ENCODE results near the gene GAB4. TPM values are rescaled to one million over a fixed set of nuclear protein-coding genes. Genes with fewer than 3 reads are reported as not detected.

The GAB4 gene
- total and polyA plus RNA-seq, 2 of the 13 experiments (the other 11 are each of a cell fraction or from before 2014, with no cell fraction given) = not detected

DNA sequence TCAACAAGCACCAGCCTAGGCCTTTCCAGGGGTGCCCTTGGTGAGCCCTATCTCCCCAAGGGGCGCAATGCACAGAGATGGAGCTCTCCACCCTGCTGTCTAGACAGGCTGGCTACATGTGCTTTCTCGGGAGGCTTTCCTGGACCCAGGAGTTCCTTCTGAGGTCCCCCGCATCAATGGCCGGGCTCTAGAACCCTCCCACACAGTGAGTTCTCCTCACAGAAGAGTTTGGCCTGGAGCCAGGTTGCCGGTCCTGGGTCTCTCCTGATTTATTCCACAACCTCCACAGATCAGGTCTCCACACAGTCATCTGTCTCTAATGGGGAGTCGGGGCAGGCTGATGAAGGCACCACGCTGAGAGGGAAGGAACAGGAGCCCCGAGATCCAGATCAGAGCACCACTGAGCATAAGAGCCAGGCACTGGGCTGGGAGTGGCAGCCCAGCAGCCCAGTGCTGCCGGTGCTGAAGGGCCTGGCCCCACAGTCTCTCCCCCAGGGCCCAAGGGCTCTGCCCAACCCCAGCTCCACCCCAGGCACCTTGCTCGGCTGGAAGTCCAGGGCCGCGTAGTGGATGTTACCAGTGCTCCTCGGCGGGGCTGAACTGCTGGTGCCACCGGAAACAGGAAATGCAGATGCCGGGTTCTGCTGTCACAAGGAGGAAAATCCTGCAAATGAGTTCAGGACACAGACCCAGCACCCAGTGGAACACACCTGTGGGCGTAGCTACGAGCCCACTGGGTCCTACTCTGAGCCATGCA lies 44.7 kb downstream of the GAB4 start:
- Histone ChIP-seq H2AFZ (ENCODE audit: low read length) (no peak overlapping the region), H3K36me3 (replicated peaks in 1 of 2; ENCODE audit: control insufficient read depth in 1 of 2, insufficient read depth in 2 of 2, low read length in 2 of 2) (no peaks in the 10 kb centered on the region), H3K27me3 (ENCODE audit: control insufficient read depth in 1 of 2, insufficient read depth in 2 of 2, low read length in 2 of 2) (peaks cover 6 to 13% of the 10 kb centered on the region in 2 experiments; a peak in 1 of 5 replicates), H3K9ac (ENCODE audit: insufficient read depth, low read depth, low read length) (no peak overlapping the region), H3K9me3 (ENCODE audit: low read length) (no peaks in the 10 kb centered on the region), H3K79me2 (ENCODE audit: insufficient read depth, low read length) (no peaks in the 10 kb centered on the region), H3K4me1 (ENCODE audit: insufficient read depth, low read length) (no peaks in the 10 kb centered on the region), H3K4me3 (replicated peaks in 1 of 3; ENCODE audit: insufficient read depth in 1 of 3, low read depth in 2 of 3, low read length in 3 of 3) (no peak overlapping the region), H4K20me1 (ENCODE audit: insufficient read depth, low read length) (no peaks in the 10 kb centered on the region), H3K4me2 (ENCODE audit: low read depth, low read length) (no peak overlapping the region), H3K27ac (ENCODE audit: extremely low read length, insufficient read depth, low read length) (no peak overlapping the region)
- 4% methylated on average over 5 of the region's 18 CpGs for WGBS (ENCODE audit: low lambda C conversion rate)
- FAIRE-seq (no peak), ATAC-seq (no peak), DNase-seq (ENCODE audit: low spot score) (no peak)
- no TSS peak for BruUV-seq (replicated peaks)
- ChIA-PET POLR2A (no interaction called here), CTCF (ENCODE audit: low intra/inter-chr PET ratio, low total read pairs) (no interaction called here)
- intact Hi-C loops (cut with micrococcal nuclease; ENCODE audit: unreplicated experiment) = no loop called here
- in situ Hi-C loops (cut with HindIII; ENCODE audit: extremely low pct_ligation_motif_present, low pct_unique_long_range_greater_than_20kb) = no loop called here
- TF ChIP-seq, protein P1, sequence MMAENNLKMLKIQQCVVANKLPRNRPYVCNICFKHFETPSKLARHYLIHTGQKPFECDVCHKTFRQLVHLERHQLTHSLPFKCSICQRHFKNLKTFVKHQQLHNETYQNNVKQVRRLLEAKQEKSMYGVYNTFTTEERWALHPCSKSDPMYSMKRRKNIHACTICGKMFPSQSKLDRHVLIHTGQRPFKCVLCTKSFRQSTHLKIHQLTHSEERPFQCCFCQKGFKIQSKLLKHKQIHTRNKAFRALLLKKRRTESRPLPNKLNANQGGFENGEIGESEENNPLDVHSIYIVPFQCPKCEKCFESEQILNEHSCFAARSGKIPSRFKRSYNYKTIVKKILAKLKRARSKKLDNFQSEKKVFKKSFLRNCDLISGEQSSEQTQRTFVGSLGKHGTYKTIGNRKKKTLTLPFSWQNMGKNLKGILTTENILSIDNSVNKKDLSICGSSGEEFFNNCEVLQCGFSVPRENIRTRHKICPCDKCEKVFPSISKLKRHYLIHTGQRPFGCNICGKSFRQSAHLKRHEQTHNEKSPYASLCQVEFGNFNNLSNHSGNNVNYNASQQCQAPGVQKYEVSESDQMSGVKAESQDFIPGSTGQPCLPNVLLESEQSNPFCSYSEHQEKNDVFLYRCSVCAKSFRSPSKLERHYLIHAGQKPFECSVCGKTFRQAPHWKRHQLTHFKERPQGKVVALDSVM (CRISPR knock-in tag; IDR thresholded peaks at IDR 0.05) = no peak
- TF ChIP-seq GPN1 (CRISPR knock-in tag; IDR thresholded peaks at IDR 0.05; ENCODE audit: borderline replicate concordance) = no peak
- no peak for TF ChIP-seq ZNF563 (CRISPR knock-in tag; IDR thresholded peaks at IDR 0.05)
- TF ChIP-seq RFXANK (CRISPR knock-in tag; IDR thresholded peaks at IDR 0.05) = no peak
- TF ChIP-seq RELA (CRISPR knock-in tag; IDR thresholded peaks at IDR 0.05) = no peak
- TF ChIP-seq, protein P2, sequence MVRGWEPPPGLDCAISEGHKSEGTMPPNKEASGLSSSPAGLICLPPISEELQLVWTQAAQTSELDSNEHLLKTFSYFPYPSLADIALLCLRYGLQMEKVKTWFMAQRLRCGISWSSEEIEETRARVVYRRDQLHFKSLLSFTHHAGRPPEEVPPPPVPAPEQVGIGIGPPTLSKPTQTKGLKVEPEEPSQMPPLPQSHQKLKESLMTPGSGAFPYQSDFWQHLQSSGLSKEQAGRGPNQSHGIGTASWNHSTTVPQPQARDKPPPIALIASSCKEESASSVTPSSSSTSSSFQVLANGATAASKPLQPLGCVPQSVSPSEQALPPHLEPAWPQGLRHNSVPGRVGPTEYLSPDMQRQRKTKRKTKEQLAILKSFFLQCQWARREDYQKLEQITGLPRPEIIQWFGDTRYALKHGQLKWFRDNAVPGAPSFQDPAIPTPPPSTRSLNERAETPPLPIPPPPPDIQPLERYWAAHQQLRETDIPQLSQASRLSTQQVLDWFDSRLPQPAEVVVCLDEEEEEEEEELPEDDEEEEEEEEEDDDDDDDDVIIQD (CRISPR knock-in tag; IDR thresholded peaks at IDR 0.05; ENCODE audit: low read depth) = no peak
- no peak for TF ChIP-seq ZBTB42 (CRISPR knock-in tag; IDR thresholded peaks at IDR 0.05)
- TF ChIP-seq, protein P3, sequence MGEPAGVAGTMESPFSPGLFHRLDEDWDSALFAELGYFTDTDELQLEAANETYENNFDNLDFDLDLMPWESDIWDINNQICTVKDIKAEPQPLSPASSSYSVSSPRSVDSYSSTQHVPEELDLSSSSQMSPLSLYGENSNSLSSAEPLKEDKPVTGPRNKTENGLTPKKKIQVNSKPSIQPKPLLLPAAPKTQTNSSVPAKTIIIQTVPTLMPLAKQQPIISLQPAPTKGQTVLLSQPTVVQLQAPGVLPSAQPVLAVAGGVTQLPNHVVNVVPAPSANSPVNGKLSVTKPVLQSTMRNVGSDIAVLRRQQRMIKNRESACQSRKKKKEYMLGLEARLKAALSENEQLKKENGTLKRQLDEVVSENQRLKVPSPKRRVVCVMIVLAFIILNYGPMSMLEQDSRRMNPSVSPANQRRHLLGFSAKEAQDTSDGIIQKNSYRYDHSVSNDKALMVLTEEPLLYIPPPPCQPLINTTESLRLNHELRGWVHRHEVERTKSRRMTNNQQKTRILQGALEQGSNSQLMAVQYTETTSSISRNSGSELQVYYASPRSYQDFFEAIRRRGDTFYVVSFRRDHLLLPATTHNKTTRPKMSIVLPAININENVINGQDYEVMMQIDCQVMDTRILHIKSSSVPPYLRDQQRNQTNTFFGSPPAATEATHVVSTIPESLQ (CRISPR knock-in tag; conservative IDR thresholded peaks at IDR 0.05) = no peak
- TF ChIP-seq, protein P4, sequence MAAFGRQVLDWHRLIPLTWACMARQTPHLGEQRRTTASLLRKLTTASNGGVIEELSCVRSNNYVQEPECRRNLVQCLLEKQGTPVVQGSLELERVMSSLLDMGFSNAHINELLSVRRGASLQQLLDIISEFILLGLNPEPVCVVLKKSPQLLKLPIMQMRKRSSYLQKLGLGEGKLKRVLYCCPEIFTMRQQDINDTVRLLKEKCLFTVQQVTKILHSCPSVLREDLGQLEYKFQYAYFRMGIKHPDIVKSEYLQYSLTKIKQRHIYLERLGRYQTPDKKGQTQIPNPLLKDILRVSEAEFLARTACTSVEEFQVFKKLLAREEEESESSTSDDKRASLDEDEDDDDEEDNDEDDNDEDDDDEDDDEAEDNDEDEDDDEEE (CRISPR knock-in tag; IDR thresholded peaks at IDR 0.05) = no peak
- TF ChIP-seq, protein P5, sequence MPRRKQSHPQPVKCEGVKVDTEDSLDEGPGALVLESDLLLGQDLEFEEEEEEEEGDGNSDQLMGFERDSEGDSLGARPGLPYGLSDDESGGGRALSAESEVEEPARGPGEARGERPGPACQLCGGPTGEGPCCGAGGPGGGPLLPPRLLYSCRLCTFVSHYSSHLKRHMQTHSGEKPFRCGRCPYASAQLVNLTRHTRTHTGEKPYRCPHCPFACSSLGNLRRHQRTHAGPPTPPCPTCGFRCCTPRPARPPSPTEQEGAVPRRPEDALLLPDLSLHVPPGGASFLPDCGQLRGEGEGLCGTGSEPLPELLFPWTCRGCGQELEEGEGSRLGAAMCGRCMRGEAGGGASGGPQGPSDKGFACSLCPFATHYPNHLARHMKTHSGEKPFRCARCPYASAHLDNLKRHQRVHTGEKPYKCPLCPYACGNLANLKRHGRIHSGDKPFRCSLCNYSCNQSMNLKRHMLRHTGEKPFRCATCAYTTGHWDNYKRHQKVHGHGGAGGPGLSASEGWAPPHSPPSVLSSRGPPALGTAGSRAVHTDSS (CRISPR knock-in tag; conservative IDR thresholded peaks at IDR 0.05) = no peak
- no peak for TF ChIP-seq CENPX (CRISPR knock-in tag; IDR thresholded peaks at IDR 0.05)
- TF ChIP-seq THYN1 (CRISPR knock-in tag; IDR thresholded peaks at IDR 0.05; ENCODE audit: borderline replicate concordance, low read depth) = no peak
- no peak for TF ChIP-seq SP1 (IDR thresholded peaks at IDR 0.05)
- no peak for TF ChIP-seq SP1 (CRISPR knock-in tag; IDR thresholded peaks at IDR 0.05)
- no peak for TF ChIP-seq ZFY (CRISPR knock-in tag; IDR thresholded peaks at IDR 0.05)

Data from HepG2 (cell line).